ENCODE data around the gene ASB3. TPM values are rescaled to one million over a fixed set of nuclear protein-coding genes. Genes with fewer than 3 reads are reported as not detected.

Gene ASB3
- total and polyA plus RNA-seq, 2 donors (not counting 1 experiment from before 2014, with no cell fraction given) = 15.9 to 30.7 TPM

DNA sequence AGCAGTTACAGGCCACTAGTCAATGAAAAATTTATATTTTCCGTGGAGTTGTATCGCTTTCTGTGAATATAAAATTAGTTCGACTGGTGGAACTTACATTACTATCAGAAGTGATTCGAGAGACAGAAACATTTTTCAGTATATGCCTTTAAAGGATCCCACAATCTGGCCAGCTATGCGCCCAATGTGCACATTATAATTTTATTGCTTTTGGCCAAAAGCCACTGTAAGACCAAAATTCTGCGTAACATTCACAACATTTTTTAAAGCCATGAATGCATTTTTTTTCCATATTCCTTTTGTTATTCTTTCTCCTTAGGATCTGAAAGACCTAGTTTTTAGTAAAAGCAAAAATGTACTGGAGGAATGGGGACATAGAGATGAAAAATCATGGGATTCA lies 150.2 kb downstream of the ASB3 start:
- ATAC-seq (ENCODE audit: low read depth) (no peak), DNase-seq (no peak)
- H3K4me1 Mint-ChIP-seq = no peaks in the 10 kb centered on the region
- no peaks in the 10 kb centered on the region for H4K20me1 ChIP-seq (ENCODE audit: control insufficient read depth, insufficient read depth, low read length, poor library complexity, severe bottlenecking)
- CTCF ChIA-PET = no interaction called here
- POLR2A ChIA-PET = no interaction called here
- no peak overlapping the region for H2AFZ ChIP-seq (ENCODE audit: insufficient read depth, low read depth, low read length, poor library complexity, severe bottlenecking)
- no peaks in the 10 kb centered on the region for H3K27me3 ChIP-seq (replicated peaks in 1 of 4; ENCODE audit: control extremely low read depth in 1 of 4, control insufficient read depth in 3 of 4, insufficient read depth in 4 of 4, low read length in 3 of 4)
- H3K9me3 Mint-ChIP-seq (ENCODE audit: insufficient read depth) = no peaks in the 10 kb centered on the region
- H3K27ac ChIP-seq (ENCODE audit: low read length in 2 of 2) = no peak overlapping the region
- 100% methylated on average over 1 of the region's 6 CpGs for WGBS (ENCODE audit: insufficient coverage)
- H3K27ac Mint-ChIP-seq = no peak overlapping the region
- no peak overlapping the region for H3K4me2 ChIP-seq (replicated peaks; ENCODE audit: low read depth, low read length, poor library complexity, severe bottlenecking)
- H3K27me3 Mint-ChIP-seq = no peaks in the 10 kb centered on the region
- no peaks in the 10 kb centered on the region for H3K9me3 ChIP-seq (ENCODE audit: control extremely low read depth in 1 of 3, control insufficient read depth in 2 of 3, insufficient read depth in 1 of 3, low read length in 2 of 3)
- no peaks in the 10 kb centered on the region for H3K36me3 ChIP-seq (replicated peaks in 1 of 2; ENCODE audit: control extremely low read depth in 1 of 2, control insufficient read depth in 1 of 2, extremely low read depth in 1 of 2, insufficient read depth in 2 of 2, low read length in 1 of 2)
- no peak overlapping the region for H3K4me3 Mint-ChIP-seq
- intact Hi-C loops (cut with micrococcal nuclease) = no loop called here
- no peaks in the 10 kb centered on the region for H3K79me2 ChIP-seq (ENCODE audit: control insufficient read depth, insufficient read depth, low read length)
- H3K4me3 ChIP-seq (ENCODE audit: control extremely low read depth in 1 of 5, extremely low read depth in 1 of 5, insufficient read depth in 1 of 5, low read depth in 2 of 5, low read length in 4 of 5) = no peak overlapping the region
- no peak overlapping the region for H3K9ac ChIP-seq (ENCODE audit: low read length)
- no peaks in the 10 kb centered on the region for H3K4me1 ChIP-seq (ENCODE audit: control insufficient read depth in 2 of 2, insufficient read depth in 2 of 2, low read length in 2 of 2)
- TF ChIP-seq, protein P1, sequence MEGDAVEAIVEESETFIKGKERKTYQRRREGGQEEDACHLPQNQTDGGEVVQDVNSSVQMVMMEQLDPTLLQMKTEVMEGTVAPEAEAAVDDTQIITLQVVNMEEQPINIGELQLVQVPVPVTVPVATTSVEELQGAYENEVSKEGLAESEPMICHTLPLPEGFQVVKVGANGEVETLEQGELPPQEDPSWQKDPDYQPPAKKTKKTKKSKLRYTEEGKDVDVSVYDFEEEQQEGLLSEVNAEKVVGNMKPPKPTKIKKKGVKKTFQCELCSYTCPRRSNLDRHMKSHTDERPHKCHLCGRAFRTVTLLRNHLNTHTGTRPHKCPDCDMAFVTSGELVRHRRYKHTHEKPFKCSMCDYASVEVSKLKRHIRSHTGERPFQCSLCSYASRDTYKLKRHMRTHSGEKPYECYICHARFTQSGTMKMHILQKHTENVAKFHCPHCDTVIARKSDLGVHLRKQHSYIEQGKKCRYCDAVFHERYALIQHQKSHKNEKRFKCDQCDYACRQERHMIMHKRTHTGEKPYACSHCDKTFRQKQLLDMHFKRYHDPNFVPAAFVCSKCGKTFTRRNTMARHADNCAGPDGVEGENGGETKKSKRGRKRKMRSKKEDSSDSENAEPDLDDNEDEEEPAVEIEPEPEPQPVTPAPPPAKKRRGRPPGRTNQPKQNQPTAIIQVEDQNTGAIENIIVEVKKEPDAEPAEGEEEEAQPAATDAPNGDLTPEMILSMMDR (IDR thresholded peaks at IDR 0.05) = no peak
- no peak for TF ChIP-seq EZH2 (IDR thresholded peaks at IDR 0.05; ENCODE audit: borderline replicate concordance, insufficient read depth, low read depth, low read length, poor library complexity, severe bottlenecking)

DNA sequence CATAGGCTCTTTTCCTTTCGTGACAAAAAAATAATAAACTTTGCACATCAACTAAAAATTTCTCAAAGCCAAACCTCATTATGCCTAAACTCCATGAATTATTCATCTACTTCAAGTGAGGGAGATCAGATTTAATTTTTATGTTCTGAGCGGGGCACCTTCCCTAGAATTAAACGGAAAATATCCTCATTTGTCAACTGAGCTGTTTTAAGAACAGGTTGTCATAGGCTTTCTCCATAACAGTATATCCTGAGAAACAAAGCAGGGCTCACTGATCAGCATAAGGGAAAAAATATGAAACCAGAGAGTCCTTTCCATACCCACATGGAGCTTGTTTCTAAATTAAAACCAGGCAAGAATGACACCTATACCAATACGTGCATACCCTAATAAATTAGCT lies 150.6 kb downstream of the ASB3 start:
- intact Hi-C loops (cut with micrococcal nuclease) = no loop called here
- Histone ChIP-seq H4K20me1 (ENCODE audit: control insufficient read depth, insufficient read depth, low read length, poor library complexity, severe bottlenecking) (no peaks in the 10 kb centered on the region), H3K36me3 (replicated peaks in 1 of 2; ENCODE audit: control extremely low read depth in 1 of 2, control insufficient read depth in 1 of 2, extremely low read depth in 1 of 2, insufficient read depth in 2 of 2, low read length in 1 of 2) (no peaks in the 10 kb centered on the region), H3K9me3 (ENCODE audit: control extremely low read depth in 1 of 3, control insufficient read depth in 2 of 3, insufficient read depth in 1 of 3, low read length in 2 of 3) (no peaks in the 10 kb centered on the region), H3K27ac (ENCODE audit: low read length in 2 of 2) (no peak overlapping the region), H3K4me3 (ENCODE audit: control extremely low read depth in 1 of 5, extremely low read depth in 1 of 5, insufficient read depth in 1 of 5, low read depth in 2 of 5, low read length in 4 of 5) (no peak overlapping the region), H3K4me1 (ENCODE audit: control insufficient read depth in 2 of 2, insufficient read depth in 2 of 2, low read length in 2 of 2) (no peaks in the 10 kb centered on the region), H3K79me2 (ENCODE audit: control insufficient read depth, insufficient read depth, low read length) (no peaks in the 10 kb centered on the region), H3K4me2 (replicated peaks; ENCODE audit: low read depth, low read length, poor library complexity, severe bottlenecking) (no peak overlapping the region), H2AFZ (ENCODE audit: insufficient read depth, low read depth, low read length, poor library complexity, severe bottlenecking) (no peak overlapping the region), H3K9ac (ENCODE audit: low read length) (no peak overlapping the region), H3K27me3 (replicated peaks in 1 of 4; ENCODE audit: control extremely low read depth in 1 of 4, control insufficient read depth in 3 of 4, insufficient read depth in 4 of 4, low read length in 3 of 4) (no peaks in the 10 kb centered on the region)
- CTCF ChIA-PET = no interaction called here
- no peak for DNase-seq
- no peak overlapping the region for H3K27ac Mint-ChIP-seq
- no peaks in the 10 kb centered on the region for H3K4me1 Mint-ChIP-seq
- H3K4me3 Mint-ChIP-seq = no peak overlapping the region
- H3K9me3 Mint-ChIP-seq (ENCODE audit: insufficient read depth) = no peaks in the 10 kb centered on the region
- POLR2A ChIA-PET = no interaction called here
- H3K27me3 Mint-ChIP-seq = no peaks in the 10 kb centered on the region
- ATAC-seq (ENCODE audit: low read depth) = no peak
- TF ChIP-seq EZH2 (IDR thresholded peaks at IDR 0.05; ENCODE audit: borderline replicate concordance, insufficient read depth, low read depth, low read length, poor library complexity, severe bottlenecking) = no peak
- TF ChIP-seq, protein P1 (IDR thresholded peaks at IDR 0.05) = no peak
- no CpG with 5 or more reads among the region's 4 CpGs for WGBS (ENCODE audit: insufficient coverage)

Data from B cell (primary cell).